HepG2 (cell line): ENCODE data around the gene NFYC. TPM values are rescaled to one million over a fixed set of nuclear protein-coding genes. Genes with fewer than 3 reads are reported as not detected.

ENCODE experiments used
- ATAC-seq: fragments of 200-7000 bp; cut with Tn5 transposase; 3 replicates; pipeline ENCODE4 v1.9.1; 2020; ENCODE audit warnings: mild to moderate bottlenecking, moderate library complexity
- BruUV-seq: library from RNA; stranded (reverse); fragments of 400-500 nt; replicated peaks from 2 replicates; lab custom pipeline; 2021; lab: Mats Ljungman, UMichigan
- CTCF ChIA-PET: fragments of 300-600 bp; formaldehyde crosslinking; extraction: SDS; loops from one replicate; lab custom pipeline; 2021; ENCODE audit warnings: low total read pairs, inconsistent platforms, low intra/inter-chr PET ratio; lab: Yijun Ruan, JAX
- POLR2A ChIA-PET: fragments of 350-600 bp; sonication (Branson Sonifier 250); formaldehyde crosslinking; loops from one replicate; lab custom pipeline; 2020; ENCODE audit warnings: antibody characterized with exemption, inconsistent platforms; lab: Yijun Ruan, JAX
- DNase-seq: peaks from one replicate; pipeline ENCODE4 v3.0.0-alpha.2; 2015; ENCODE audit warnings: low spot score
- FAIRE-seq: peaks from 3 replicates; lab custom pipeline; 2011; peaks lifted over from hg19 to GRCh38; lab: Jason Lieb, UNC
- H2AFZ ChIP-seq: one replicate; pipeline ENCODE4 v1.6.1; 2011; ENCODE audit warnings: low read length, inconsistent platforms
- H3K27ac ChIP-seq: fragments of 300-600 bp; 3 replicates; pipeline ENCODE4 v1.8.0; 2011; ENCODE audit warnings: mixed run types, mild to moderate bottlenecking, mixed read lengths, low read length, inconsistent platforms; ENCODE audit not compliant: insufficient read depth; ENCODE audit errors: extremely low read length
- H3K27me3 ChIP-seq, 2 experiments: fragments of 200-600 bp in 1 of 2; 2 replicates in 1 of 2; 3 replicates in 1 of 2; pipeline versions ENCODE4 v1.6.0 to v1.8.0; 2011; ENCODE audit warnings: low read length in 2 of 2, mild to moderate bottlenecking in 2 of 2, moderate library complexity in 2 of 2, inconsistent platforms in 1 of 2; ENCODE audit not compliant: insufficient read depth in 2 of 2, control insufficient read depth in 1 of 2
- H3K36me3 ChIP-seq, 2 experiments: fragments of 200-600 bp in 1 of 2; replicated peaks in 1 of 2; 2 replicates in 1 of 2; 3 replicates in 1 of 2; pipeline versions ENCODE4 v1.5.1 to v1.8.0; 2011; ENCODE audit warnings: low read length in 2 of 2, inconsistent platforms in 1 of 2; ENCODE audit not compliant: insufficient read depth in 2 of 2, control insufficient read depth in 1 of 2
- H3K4me1 ChIP-seq: 2 replicates; pipeline ENCODE4 v1.5.1; 2012; ENCODE audit warnings: low read length, inconsistent platforms; ENCODE audit not compliant: insufficient read depth
- H3K4me2 ChIP-seq: 2 replicates; pipeline ENCODE4 v1.6.0; 2011; ENCODE audit warnings: low read depth, low read length, inconsistent platforms
- H3K4me3 ChIP-seq, 3 experiments: fragments of 200-600 bp in 1 of 3; sonication (generic), shearing (Covaris generic) in 1 of 3; replicated peaks in 1 of 3; 2 replicates each; pipeline ENCODE4 v1.5.1; 2011 to 2016; ENCODE audit warnings: low read length in 3 of 3, inconsistent platforms in 2 of 3, low read depth in 2 of 3, mild to moderate bottlenecking in 2 of 3, control low read depth in 1 of 3, mixed read lengths in 1 of 3; ENCODE audit not compliant: insufficient read depth in 1 of 3
- H3K79me2 ChIP-seq: one replicate; pipeline ENCODE4 v1.6.1; 2011; ENCODE audit warnings: low read length, inconsistent platforms; ENCODE audit not compliant: insufficient read depth
- H3K9ac ChIP-seq: 2 replicates; pipeline ENCODE4 v1.6.0; 2011; ENCODE audit warnings: mild to moderate bottlenecking, low read depth, low read length, inconsistent platforms; ENCODE audit not compliant: insufficient read depth
- H3K9me3 ChIP-seq: 2 replicates; pipeline ENCODE4 v1.5.1; 2012; ENCODE audit warnings: mild to moderate bottlenecking, low read length
- H4K20me1 ChIP-seq: 2 replicates; pipeline ENCODE4 v1.6.0; 2011; ENCODE audit warnings: inconsistent platforms, mild to moderate bottlenecking, low read length, moderate library complexity; ENCODE audit not compliant: insufficient read depth
- ARHGAP35 ChIP-seq: sonication (generic); formaldehyde crosslinking; IDR thresholded peaks from 2 replicates; pipeline ENCODE4 v1.9.0; 2022; ENCODE audit warnings: mild to moderate bottlenecking, inconsistent platforms, moderate library complexity, missing genetic modification reagents, borderline replicate concordance
- BCLAF1 ChIP-seq: fragments of 450-650 bp; IDR thresholded peaks from 2 replicates; pipeline ENCODE4 v1.6.1; 2017; ENCODE audit warnings: mild to moderate bottlenecking
- HDAC1 ChIP-seq: sonication (generic); formaldehyde crosslinking; IDR thresholded peaks from 2 replicates; pipeline ENCODE4 v1.5.1; 2020; ENCODE audit warnings: mild to moderate bottlenecking, missing genetic modification reagents
- HOMEZ ChIP-seq: IDR thresholded peaks from 2 replicates; pipeline ENCODE4 v1.6.1; 2016; ENCODE audit warnings: low read depth
- KDM2A ChIP-seq: sonication (generic); formaldehyde crosslinking; IDR thresholded peaks from 2 replicates; pipeline ENCODE4 v1.4.0; 2020; ENCODE audit warnings: low read depth, missing genetic modification reagents, borderline replicate concordance
- MNT ChIP-seq: fragments of 450-650 bp; IDR thresholded peaks from 2 replicates; pipeline ENCODE4 v1.6.1; 2016
- MYC ChIP-seq: sonication (generic); formaldehyde crosslinking; IDR thresholded peaks from 2 replicates; pipeline ENCODE4 v1.9.0; 2021; ENCODE audit warnings: missing genetic modification reagents, borderline replicate concordance
- POGK ChIP-seq: sonication (generic); formaldehyde crosslinking; conservative IDR thresholded peaks from 2 replicates; pipeline ENCODE4 v1.8.0; 2022; ENCODE audit warnings: mild to moderate bottlenecking, moderate library complexity, missing genetic modification reagents
- SP5 ChIP-seq: IDR thresholded peaks from 2 replicates; pipeline ENCODE4 v1.6.1; 2016; ENCODE audit warnings: low read depth, borderline replicate concordance
- TEAD2 ChIP-seq: sonication (generic); formaldehyde crosslinking; IDR thresholded peaks from 2 replicates; pipeline ENCODE4 v1.9.0; 2021; ENCODE audit warnings: missing genetic modification reagents
- XBP1 ChIP-seq: sonication (generic); formaldehyde crosslinking; IDR thresholded peaks from 2 replicates; pipeline ENCODE4 v1.5.0; 2020; ENCODE audit warnings: missing genetic modification reagents
- ZBTB2 ChIP-seq: sonication (generic); formaldehyde crosslinking; IDR thresholded peaks from 2 replicates; pipeline ENCODE4 v1.8.0; 2022; ENCODE audit warnings: low read depth, missing genetic modification reagents
- ZBTB7B ChIP-seq: sonication (generic); formaldehyde crosslinking; IDR thresholded peaks from 2 replicates; pipeline ENCODE4 v1.4.0; 2020; ENCODE audit warnings: missing genetic modification reagents
- ZNF180 ChIP-seq: sonication (generic); formaldehyde crosslinking; IDR thresholded peaks from 2 replicates; pipeline ENCODE4 v1.4.0; 2020; ENCODE audit warnings: low read depth, missing genetic modification reagents, borderline replicate concordance
- ZNF468 ChIP-seq: sonication (generic); formaldehyde crosslinking; IDR thresholded peaks from 2 replicates; pipeline ENCODE4 v1.8.0; 2022; ENCODE audit warnings: mild to moderate bottlenecking, moderate library complexity, missing genetic modification reagents
- ZNF550 ChIP-seq: sonication (generic); formaldehyde crosslinking; IDR thresholded peaks from 2 replicates; pipeline ENCODE4 v1.4.0; 2020; ENCODE audit warnings: mild to moderate bottlenecking, missing genetic modification reagents, borderline replicate concordance
- ZNF7 ChIP-seq: IDR thresholded peaks from 2 replicates; pipeline ENCODE4 v1.6.1; 2016; ENCODE audit warnings: missing biosample characterization, missing genetic modification reagents
- WGBS: methylation state at CpG from one replicate; pipeline ENCODE4 v1.1.6; 2017; ENCODE audit warnings: low lambda C conversion rate; 5-methylcytosine and 5-hydroxymethylcytosine counted together
- in situ Hi-C: cut with HindIII; loops from 2 replicates; pipeline ENCODE4 v1.10.0; 2017; ENCODE audit warnings: low pct_unique_long_range_greater_than_20kb; ENCODE audit not compliant: extremely low pct_ligation_motif_present
- intact Hi-C: fragments of 100-400 bp; cut with micrococcal nuclease; formaldehyde crosslinking; loops from one replicate; pipeline ENCODE4 v1.10.0; 2022; ENCODE audit not compliant: unreplicated experiment
- polyA plus RNA-seq, 8 experiments: library from polyadenylated mRNA; depleted of rRNA in 3 of 8; stranded (reverse) in 7 of 8; unstranded in 1 of 8; fragments of >200 nt; fragmentation: Illumina TruSeq in 4 of 8; extraction: Trizol in 4 of 8; gene quantifications; 2 replicates each; pipeline versions ENCODE4 v1.2.1 to v1.2.3, GENCODE V29; 2011 to 2016; ENCODE audit warnings: low read depth in 4 of 8, missing spikeins in 1 of 8, mixed read lengths in 1 of 8; ENCODE audit not compliant: insufficient read depth in 1 of 8
- total RNA-seq, 5 experiments: library from RNA; depleted of rRNA; stranded (reverse); fragments of >200 nt; fragmentation: Illumina TruSeq; extraction: Trizol; gene quantifications; 2 replicates each; pipeline ENCODE4 v1.2.3, GENCODE V29; 2016; ENCODE audit warnings: low read depth in 1 of 5

NFYC gene
- total and polyA plus RNA-seq, 2 of the 13 experiments (the other 11 are each of a cell fraction or from before 2014, with no cell fraction given) = 33.9 to 73.7 TPM

GRCh38 chr1:40652468-40652867, 39.0 kb upstream of the NFYC start:
- intact Hi-C loops (no loop called here), in situ Hi-C loops (no loop called here)
- no TSS peak for BruUV-seq
- no peaks in the 10 kb centered on the region for H3K36me3 ChIP-seq
- no peak for TF ChIP-seq ZNF550
- TF ChIP-seq XBP1 (CRISPR knock-in tag) = no peak
- no peak for TF ChIP-seq ZNF180 (CRISPR knock-in tag)
- no peak for TF ChIP-seq TEAD2 (CRISPR knock-in tag)
- no peak for TF ChIP-seq HDAC1
- TF ChIP-seq BCLAF1 = no peak
- TF ChIP-seq HOMEZ (CRISPR knock-in tag) = no peak
- no peak for TF ChIP-seq POGK (CRISPR knock-in tag)
- TF ChIP-seq MNT = no peak
- TF ChIP-seq ZBTB2 (CRISPR knock-in tag) = no peak
- no peak for TF ChIP-seq ZBTB7B
- no peak for TF ChIP-seq SP5 (CRISPR knock-in tag)
- no peak for TF ChIP-seq ARHGAP35 (CRISPR knock-in tag)
- no peak for TF ChIP-seq ZNF468 (CRISPR knock-in tag)
- TF ChIP-seq KDM2A (CRISPR knock-in tag) = no peak
- TF ChIP-seq ZNF7 = no peak
- TF ChIP-seq MYC (CRISPR knock-in tag) = no peak
- FAIRE-seq = no peak
- no peak overlapping the region for H2AFZ ChIP-seq
- WGBS = 67% methylated on average over 5 of the region's 5 CpGs
- no peaks in the 10 kb centered on the region for H3K9me3 ChIP-seq
- H3K27ac ChIP-seq = no peak overlapping the region
- no peaks in the 10 kb centered on the region for H3K79me2 ChIP-seq
- H3K4me3 ChIP-seq = no peak overlapping the region
- DNase-seq = no peak
- ChIA-PET CTCF (no interaction called here), POLR2A (no interaction called here)
- ATAC-seq = no peak
- no peaks in the 10 kb centered on the region for H4K20me1 ChIP-seq
- no peak overlapping the region for H3K4me2 ChIP-seq
- no peaks in the 10 kb centered on the region for H3K27me3 ChIP-seq
- H3K9ac ChIP-seq = no peak overlapping the region
- H3K4me1 ChIP-seq = 0 out of 2 replicates have a peak, but pooled peaks cover 5% of the 10 kb centered on the region
